Amniotic stem cell (primary cell): Measurements from ENCODE around the gene CCDC85A.

ENCODE experiments used
- DNase-seq: peaks from one replicate; lab custom pipeline; 2025; lab: John Stamatoyannopoulos, UW

The CCDC85A gene

GRCh38 chr2:56240210-56240609, 56.4 kb downstream of the CCDC85A start:
- DNase-seq, result no peak

DNA sequence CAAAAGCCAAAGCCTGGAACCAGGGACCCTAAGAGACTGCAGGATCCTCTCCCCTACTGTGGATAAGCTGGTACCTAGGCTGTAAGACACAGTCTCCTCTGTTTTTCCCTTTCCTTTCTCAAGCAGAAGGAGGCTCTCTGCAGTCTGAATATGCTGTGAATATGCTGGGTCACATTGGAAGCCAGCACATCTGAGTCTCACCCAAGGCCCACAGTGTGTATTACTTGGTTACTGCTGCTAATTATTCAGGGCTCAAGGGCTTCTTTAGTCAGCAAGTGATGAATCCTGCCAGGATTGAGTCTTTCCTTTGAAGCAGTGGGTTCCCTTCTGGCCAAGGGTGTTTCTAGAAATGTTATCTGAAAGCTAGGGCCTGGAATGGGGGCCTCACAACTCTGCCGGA, 60.7 kb downstream of the CCDC85A start:
- no peak for DNase-seq

GRCh38 chr2:56244911-56245530, 61.2 kb downstream of the CCDC85A start:
- no peak for DNase-seq

- DNase-seq, result no peak
Observed at GRCh38 chr2:56248965-56249742, 65.4 kb downstream of the CCDC85A start.

- DNase-seq, result no peak
Observed at GRCh38 chr2:56250153-56250729, 66.5 kb downstream of the CCDC85A start.

GRCh38 chr2:56260415-56260814, 76.6 kb downstream of the CCDC85A start:
- no peak for DNase-seq

GRCh38 chr2:56262241-56262640, 78.5 kb downstream of the CCDC85A start:
- DNase-seq, result no peak

- DNase-seq, result no peak
Observed at GRCh38 chr2:56263876-56264275, 80.1 kb downstream of the CCDC85A start.

GRCh38 chr2:56266761-56267414, 83.1 kb downstream of the CCDC85A start:
- no peak for DNase-seq

DNA sequence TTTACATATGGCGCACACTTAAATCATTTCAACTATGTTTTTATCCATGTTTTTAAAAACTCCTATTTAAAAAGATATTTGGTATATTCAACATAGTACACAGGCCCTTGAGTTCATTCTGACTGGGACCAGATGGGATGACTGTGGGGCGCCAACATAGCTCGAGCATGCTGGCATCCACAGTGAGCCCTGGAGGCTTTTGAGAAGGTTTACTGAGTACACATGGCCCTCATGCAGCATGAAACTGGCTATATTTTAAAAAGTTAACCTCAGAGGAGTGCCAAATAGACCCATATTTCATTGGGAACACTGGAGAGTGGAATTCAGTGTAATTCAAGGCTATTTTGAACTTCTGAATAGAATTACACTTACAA, 83.6 kb downstream of the CCDC85A start:
- no peak for DNase-seq

DNA sequence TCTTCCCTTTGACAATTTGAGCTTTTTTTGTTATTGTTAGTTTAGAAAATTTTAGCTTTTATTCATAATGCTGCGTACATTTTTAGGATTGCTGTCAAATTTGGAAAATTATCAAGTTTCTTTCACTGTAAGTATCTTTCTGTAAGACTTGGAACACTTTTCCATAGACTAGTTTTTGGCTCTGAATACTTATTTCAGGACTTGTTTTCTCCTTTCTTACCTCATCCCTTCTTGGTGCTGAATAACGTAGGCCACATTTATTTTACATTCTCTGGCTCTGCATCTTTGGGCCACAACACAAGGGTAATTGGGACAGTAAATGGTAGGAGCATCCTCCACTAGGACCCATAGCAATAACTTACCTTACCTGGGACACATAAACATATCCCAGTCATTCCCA, 85.1 kb downstream of the CCDC85A start:
- no peak for DNase-seq

- DNase-seq, result no peak
Observed at GRCh38 chr2:56271275-56271674, 87.5 kb downstream of the CCDC85A start.

GRCh38 chr2:56285224-56285623, 101.4 kb downstream of the CCDC85A start:
- no peak for DNase-seq

DNA sequence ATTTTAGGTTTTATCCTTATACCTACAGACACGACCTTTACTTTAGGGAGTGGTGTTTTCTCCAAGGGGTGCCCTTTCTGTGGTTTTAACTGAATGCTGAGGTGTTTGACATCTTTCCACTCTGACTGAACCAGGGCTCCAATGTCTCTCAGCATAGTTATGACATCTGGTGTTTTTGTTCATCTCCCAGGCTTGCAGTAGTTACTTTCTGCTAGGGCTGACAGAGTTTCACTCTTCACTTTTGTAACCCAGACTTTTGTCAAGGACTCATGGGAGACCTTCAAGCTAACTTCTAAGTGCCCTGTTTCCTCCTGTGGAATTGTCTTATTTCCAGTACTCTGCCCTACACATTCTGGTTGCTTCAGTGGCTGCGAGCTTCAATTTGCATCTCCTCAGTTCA, 103.1 kb downstream of the CCDC85A start:
- no peak for DNase-seq

DNA sequence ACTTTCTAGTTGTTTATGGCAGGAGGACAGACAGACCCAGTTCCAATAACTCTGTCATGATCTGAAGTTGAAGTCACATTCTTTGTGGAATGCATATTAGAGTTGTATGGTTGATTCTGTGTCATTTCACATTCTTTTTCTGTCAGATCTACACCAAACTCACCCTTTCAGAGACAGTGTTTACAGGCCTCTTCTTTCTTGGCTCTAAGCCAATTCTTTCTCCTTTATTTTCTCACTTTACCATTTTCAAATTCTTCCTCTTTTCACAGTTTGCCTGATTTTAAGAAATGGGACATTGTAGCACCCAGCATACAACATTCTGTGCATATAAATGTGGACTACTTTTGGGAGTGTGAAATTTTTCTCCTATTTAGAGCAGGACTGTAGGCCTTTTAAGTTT, 103.7 kb downstream of the CCDC85A start:
- DNase-seq, result no peak

GRCh38 chr2:56287974-56288373, 104.2 kb downstream of the CCDC85A start:
- DNase-seq, result no peak

DNA sequence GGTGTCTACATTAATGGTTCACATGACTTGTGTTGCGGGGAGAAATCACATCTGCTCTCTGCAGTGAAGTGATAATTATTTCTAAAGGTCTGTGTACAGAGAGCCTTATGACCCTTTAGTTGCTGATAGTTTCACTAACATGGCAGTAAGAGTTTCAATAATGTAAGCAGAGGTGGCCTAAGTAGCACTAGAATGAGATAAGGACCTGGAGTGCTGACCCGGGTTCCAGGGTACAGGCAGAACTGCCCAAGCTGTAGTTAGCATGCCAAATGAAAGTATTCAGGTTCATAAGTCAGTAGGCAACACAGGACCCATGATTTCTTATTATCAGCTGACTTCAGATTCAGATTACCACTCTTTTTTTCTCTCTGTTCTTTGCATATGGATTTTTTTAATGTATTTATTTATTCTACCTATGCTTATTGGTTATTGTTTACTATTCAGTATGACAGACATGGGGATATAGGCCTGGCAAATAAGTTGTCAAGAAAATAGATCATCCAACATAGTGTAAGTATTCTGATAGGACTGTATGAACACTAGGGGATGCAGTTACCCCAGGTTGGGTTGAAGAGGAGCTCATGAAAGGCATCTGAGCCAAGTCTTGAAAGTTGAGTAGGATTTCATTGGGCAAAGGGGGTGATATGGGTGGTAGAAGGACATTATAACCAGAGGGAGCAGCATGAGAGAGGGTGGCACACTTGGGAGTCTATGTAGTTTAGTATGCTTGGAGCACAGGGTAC, 105.2 kb downstream of the CCDC85A start:
- DNase-seq, result no peak

DNA sequence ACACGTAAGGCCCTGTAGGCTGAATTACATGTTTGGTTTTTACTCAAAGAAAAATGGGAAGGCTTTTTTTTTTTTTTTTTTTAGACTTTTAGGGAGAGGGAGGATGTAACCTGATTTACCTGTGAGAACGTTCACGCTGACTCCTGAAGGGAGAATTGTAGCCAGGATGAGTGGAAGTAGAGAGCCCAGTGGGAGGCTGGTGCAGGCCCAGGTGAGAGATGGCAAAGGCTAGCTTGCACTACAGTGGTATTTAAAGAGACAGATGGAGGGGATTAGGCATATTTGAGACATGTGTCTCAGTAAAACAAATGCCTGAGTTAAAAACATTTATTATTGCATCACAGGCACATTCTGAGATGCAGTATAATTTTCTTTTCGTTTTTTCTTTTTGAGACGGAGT, 107.9 kb downstream of the CCDC85A start:
- DNase-seq, result no peak

DNA sequence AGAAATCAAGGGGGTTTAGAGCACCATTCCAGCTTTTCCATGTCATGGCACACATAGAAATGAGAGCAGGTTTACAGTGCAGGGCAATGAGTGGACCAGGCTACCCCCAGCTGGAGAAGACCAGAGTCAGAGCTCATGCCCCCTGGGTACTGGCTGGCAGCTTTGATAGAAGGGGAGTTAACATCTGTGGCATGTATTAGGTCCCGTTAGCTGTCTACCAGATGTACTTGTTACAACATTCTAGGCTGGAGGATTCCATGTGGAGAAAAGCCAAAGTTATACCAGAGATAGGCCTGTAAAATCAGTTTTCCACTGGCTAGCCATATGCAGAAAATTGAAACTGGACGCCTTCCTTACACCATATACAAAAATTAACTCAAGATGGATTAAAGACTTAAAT, 109.2 kb downstream of the CCDC85A start:
- no peak for DNase-seq

DNA sequence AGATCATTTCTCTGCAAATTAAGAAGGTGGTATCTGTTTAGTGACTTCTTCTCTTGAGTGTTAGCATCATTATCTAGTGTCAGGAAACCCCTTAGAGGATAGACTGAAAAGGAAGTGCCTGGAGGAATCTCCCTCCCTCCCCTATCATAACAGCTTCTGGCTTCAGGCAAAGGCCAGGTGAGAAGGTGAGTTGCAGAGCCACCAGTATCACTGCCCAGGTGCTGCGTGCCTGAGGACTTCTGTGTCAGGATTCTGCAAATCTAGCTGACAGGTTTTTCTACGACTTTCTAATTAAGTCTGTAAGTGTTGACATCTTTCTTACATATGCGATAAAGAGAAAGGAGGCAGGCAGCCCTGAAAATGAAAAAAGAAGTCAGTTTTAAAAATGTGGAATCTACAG, 111.9 kb downstream of the CCDC85A start:
- no peak for DNase-seq

DNA sequence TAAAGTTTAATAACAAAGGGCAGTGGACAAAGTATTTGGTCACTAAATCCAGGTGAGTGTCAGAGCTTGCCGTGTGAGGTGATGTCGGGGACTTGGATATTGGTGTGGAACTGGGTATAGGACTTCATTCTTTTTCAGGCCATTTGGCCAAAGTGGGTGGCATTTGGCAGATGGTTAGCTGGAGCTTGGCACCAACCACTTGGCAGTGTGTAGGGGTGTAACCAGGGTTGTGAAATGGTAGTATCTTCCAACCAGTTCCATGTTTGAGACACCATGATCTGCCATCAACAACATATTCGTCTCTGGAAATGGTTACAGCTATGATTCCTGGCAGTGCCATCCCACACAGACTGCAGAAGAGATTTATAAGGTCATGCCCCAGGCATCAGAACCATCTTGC, 113.9 kb downstream of the CCDC85A start:
- DNase-seq, result no peak

- no peak for DNase-seq
Observed at GRCh38 chr2:56299171-56299691, 115.4 kb downstream of the CCDC85A start.
